ENCODE data around the gene ARHGAP12.

Gene ARHGAP12

GRCh38 chr10:31918671-31919409 is 9.8 kb downstream of the ARHGAP12 start:
- Histone ChIP-seq H3K9me3 (ENCODE audit: insufficient read depth, low read depth, low read length) (no peaks in the 10 kb centered on the region; the same call in 1 of the 2 replicates), H3K27me3 (ENCODE audit: insufficient read depth, low read length) (no peaks in the 10 kb centered on the region), H3K9ac (ENCODE audit: low read depth, low read length) (no peak overlapping the region), H3K4me3 (ENCODE audit: low read length) (no peak overlapping the region), H3K27ac (ENCODE audit: low read length) (no peak overlapping the region), H3K36me3 (ENCODE audit: insufficient read depth, low read depth, low read length) (no peaks in the 10 kb centered on the region), H3K4me1 (ENCODE audit: insufficient read depth, low read length) (peaks cover 2% of the 10 kb centered on the region)

- Histone ChIP-seq H3K9ac (ENCODE audit: low read depth, low read length) (no peak overlapping the region), H3K27me3 (ENCODE audit: insufficient read depth, low read length) (no peaks in the 10 kb centered on the region), H3K9me3 (ENCODE audit: insufficient read depth, low read depth, low read length) (no peaks in the 10 kb centered on the region), H3K4me3 (ENCODE audit: low read length) (no peak overlapping the region), H3K4me1 (ENCODE audit: insufficient read depth, low read length) (peaks cover 19% of the 10 kb centered on the region), H3K36me3 (ENCODE audit: insufficient read depth, low read depth, low read length) (no peaks in the 10 kb centered on the region), H3K27ac (ENCODE audit: low read length) (no peak overlapping the region)
Measured at GRCh38 chr10:31914370-31914769, 14.3 kb downstream of the ARHGAP12 start.

GRCh38 chr10:31912898-31913850 is 15.5 kb downstream of the ARHGAP12 start:
- H3K9ac ChIP-seq (ENCODE audit: low read depth, low read length) = no peak overlapping the region
- no peaks in the 10 kb centered on the region for H3K27me3 ChIP-seq (ENCODE audit: insufficient read depth, low read length)
- H3K36me3 ChIP-seq (ENCODE audit: insufficient read depth, low read depth, low read length) = peaks cover 7% of the 10 kb centered on the region
- no peak overlapping the region for H3K27ac ChIP-seq (ENCODE audit: low read length)
- no peaks in the 10 kb centered on the region for H3K9me3 ChIP-seq (ENCODE audit: insufficient read depth, low read depth, low read length)
- H3K4me3 ChIP-seq (ENCODE audit: low read length) = no peak overlapping the region
- peaks cover 19% of the 10 kb centered on the region for H3K4me1 ChIP-seq (ENCODE audit: insufficient read depth, low read length)

GRCh38 chr10:31912289-31912688 is 16.3 kb downstream of the ARHGAP12 start:
- H3K9me3 ChIP-seq (ENCODE audit: insufficient read depth, low read depth, low read length) = no peaks in the 10 kb centered on the region
- H3K27ac ChIP-seq (ENCODE audit: low read length) = no peak overlapping the region
- H3K9ac ChIP-seq (ENCODE audit: low read depth, low read length) = no peak overlapping the region
- H3K36me3 ChIP-seq (ENCODE audit: insufficient read depth, low read depth, low read length) = peaks cover 16% of the 10 kb centered on the region
- H3K4me1 ChIP-seq (ENCODE audit: insufficient read depth, low read length) = peaks cover 19% of the 10 kb centered on the region
- no peak overlapping the region for H3K4me3 ChIP-seq (ENCODE audit: low read length)
- H3K27me3 ChIP-seq (ENCODE audit: insufficient read depth, low read length) = no peaks in the 10 kb centered on the region

- H3K27me3 ChIP-seq (ENCODE audit: insufficient read depth, low read length) = no peaks in the 10 kb centered on the region
- H3K36me3 ChIP-seq (ENCODE audit: insufficient read depth, low read depth, low read length) = peaks cover 37% of the 10 kb centered on the region
- no peak overlapping the region for H3K27ac ChIP-seq (ENCODE audit: low read length)
- H3K9me3 ChIP-seq (ENCODE audit: insufficient read depth, low read depth, low read length) = no peaks in the 10 kb centered on the region
- no peak overlapping the region for H3K4me3 ChIP-seq (ENCODE audit: low read length)
- no peak overlapping the region for H3K9ac ChIP-seq (ENCODE audit: low read depth, low read length)
- peaks cover 19% of the 10 kb centered on the region for H3K4me1 ChIP-seq (ENCODE audit: insufficient read depth, low read length)
Measured at GRCh38 chr10:31910016-31910415, 18.6 kb downstream of the ARHGAP12 start.

GRCh38 chr10:31908157-31908556 is 20.5 kb downstream of the ARHGAP12 start:
- Histone ChIP-seq H3K4me3 (ENCODE audit: low read length) (no peak overlapping the region), H3K9me3 (ENCODE audit: insufficient read depth, low read depth, low read length) (no peaks in the 10 kb centered on the region), H3K27me3 (ENCODE audit: insufficient read depth, low read length) (no peaks in the 10 kb centered on the region), H3K9ac (ENCODE audit: low read depth, low read length) (no peak overlapping the region), H3K27ac (ENCODE audit: low read length) (no peak overlapping the region), H3K4me1 (ENCODE audit: insufficient read depth, low read length) (peaks cover 10% of the 10 kb centered on the region), H3K36me3 (ENCODE audit: insufficient read depth, low read depth, low read length) (peaks cover 40% of the 10 kb centered on the region)

- Histone ChIP-seq H3K36me3 (ENCODE audit: insufficient read depth, low read depth, low read length) (peaks cover 46% of the 10 kb centered on the region), H3K4me3 (ENCODE audit: low read length) (no peak overlapping the region), H3K9ac (ENCODE audit: low read depth, low read length) (no peak overlapping the region), H3K27ac (ENCODE audit: low read length) (no peak overlapping the region), H3K27me3 (ENCODE audit: insufficient read depth, low read length) (no peaks in the 10 kb centered on the region), H3K4me1 (ENCODE audit: insufficient read depth, low read length) (no peaks in the 10 kb centered on the region), H3K9me3 (ENCODE audit: insufficient read depth, low read depth, low read length) (peaks cover 6% of the 10 kb centered on the region; the same call in 1 of the 2 replicates)
Measured at GRCh38 chr10:31906039-31906438, 22.6 kb downstream of the ARHGAP12 start.

GRCh38 chr10:31905586-31905985 is 23.0 kb downstream of the ARHGAP12 start:
- Histone ChIP-seq H3K9ac (ENCODE audit: low read depth, low read length) (no peak overlapping the region), H3K36me3 (ENCODE audit: insufficient read depth, low read depth, low read length) (peaks cover 46% of the 10 kb centered on the region), H3K27ac (ENCODE audit: low read length) (no peak overlapping the region), H3K9me3 (ENCODE audit: insufficient read depth, low read depth, low read length) (peaks cover 6% of the 10 kb centered on the region; the same call in 1 of the 2 replicates), H3K27me3 (ENCODE audit: insufficient read depth, low read length) (no peaks in the 10 kb centered on the region), H3K4me1 (ENCODE audit: insufficient read depth, low read length) (0 out of 2 replicates have a peak, but pooled peaks cover 2% of the 10 kb centered on the region), H3K4me3 (ENCODE audit: low read length) (no peak overlapping the region)

- no peaks in the 10 kb centered on the region for H3K27me3 ChIP-seq (ENCODE audit: insufficient read depth, low read length)
- peaks cover 4% of the 10 kb centered on the region; the same call in 1 of the 2 replicates for H3K4me1 ChIP-seq (ENCODE audit: insufficient read depth, low read length)
- no peak overlapping the region for H3K27ac ChIP-seq (ENCODE audit: low read length)
- peaks cover 33% of the 10 kb centered on the region for H3K36me3 ChIP-seq (ENCODE audit: insufficient read depth, low read depth, low read length)
- no peak overlapping the region for H3K9ac ChIP-seq (ENCODE audit: low read depth, low read length)
- peaks cover 6% of the 10 kb centered on the region; the same call in 1 of the 2 replicates for H3K9me3 ChIP-seq (ENCODE audit: insufficient read depth, low read depth, low read length)
- no peak overlapping the region for H3K4me3 ChIP-seq (ENCODE audit: low read length)
Measured at GRCh38 chr10:31902625-31903024, 26.0 kb downstream of the ARHGAP12 start.

GRCh38 chr10:31897506-31897905 is 31.1 kb downstream of the ARHGAP12 start:
- H3K9me3 ChIP-seq (ENCODE audit: insufficient read depth, low read depth, low read length) = peaks cover 6% of the 10 kb centered on the region; the same call in 1 of the 2 replicates
- H3K9ac ChIP-seq (ENCODE audit: low read depth, low read length) = no peak overlapping the region
- H3K27ac ChIP-seq (ENCODE audit: low read length) = no peak overlapping the region
- H3K36me3 ChIP-seq (ENCODE audit: insufficient read depth, low read depth, low read length) = peaks cover 6% of the 10 kb centered on the region; the same call in 1 of the 2 replicates
- H3K27me3 ChIP-seq (ENCODE audit: insufficient read depth, low read length) = no peaks in the 10 kb centered on the region
- H3K4me1 ChIP-seq (ENCODE audit: insufficient read depth, low read length) = peaks cover 6% of the 10 kb centered on the region; the same call in 1 of the 2 replicates
- H3K4me3 ChIP-seq (ENCODE audit: low read length) = no peak overlapping the region

GRCh38 chr10:31896968-31897384 is 31.7 kb downstream of the ARHGAP12 start:
- Histone ChIP-seq H3K27ac (ENCODE audit: low read length) (no peak overlapping the region), H3K9ac (ENCODE audit: low read depth, low read length) (no peak overlapping the region)

More at GRCh38 chr10:31896968-31897384, 31.7 kb downstream of the ARHGAP12 start:
- Histone ChIP-seq H3K36me3 (ENCODE audit: insufficient read depth, low read depth, low read length) (peaks cover 6% of the 10 kb centered on the region; the same call in 1 of the 2 replicates), H3K4me1 (ENCODE audit: insufficient read depth, low read length) (peaks cover 6% of the 10 kb centered on the region; the same call in 1 of the 2 replicates), H3K4me3 (ENCODE audit: low read length) (no peak overlapping the region), H3K27me3 (ENCODE audit: insufficient read depth, low read length) (no peaks in the 10 kb centered on the region), H3K9me3 (ENCODE audit: insufficient read depth, low read depth, low read length) (peaks cover 5% of the 10 kb centered on the region; the same call in 1 of the 2 replicates)

Measured in iPS-20b (cell line).